ENCODE data around the gene BRSK2. TPM values are rescaled to one million over a fixed set of nuclear protein-coding genes. Genes with fewer than 3 reads are reported as not detected.

Gene BRSK2
- total RNA-seq, 1 donor from 2014 or later = 0.62 TPM

GRCh38 chr11:1440066-1440465 is 50.3 kb downstream of the BRSK2 start:
- Histone ChIP-seq H3K4me3 (no peak overlapping the region), H3K9me3 (no peaks in the 10 kb centered on the region), H3K27me3 (ENCODE audit: low read depth) (peaks cover 46% of the 10 kb centered on the region), H3K27ac (no peak overlapping the region), H3K4me1 (no peaks in the 10 kb centered on the region), H3K36me3 (no peaks in the 10 kb centered on the region)
- ATAC-seq (no peak), DNase-seq (no peak)
- no peak for TF ChIP-seq CTCF (IDR thresholded peaks at IDR 0.05)
- intact Hi-C loops (cut with DNase I) = no loop called here

GRCh38 chr11:1440496-1440895 is 50.8 kb downstream of the BRSK2 start:
- Histone ChIP-seq H3K9me3 (no peaks in the 10 kb centered on the region), H3K36me3 (no peaks in the 10 kb centered on the region), H3K27me3 (ENCODE audit: low read depth) (peaks cover 46% of the 10 kb centered on the region), H3K27ac (no peak overlapping the region), H3K4me3 (no peak overlapping the region), H3K4me1 (no peaks in the 10 kb centered on the region)
- no peak for TF ChIP-seq CTCF (IDR thresholded peaks at IDR 0.05)
- ATAC-seq (no peak), DNase-seq (no peak)
- intact Hi-C loops (cut with DNase I) = no loop called here

- Histone ChIP-seq H3K4me3 (no peak overlapping the region), H3K27ac (no peak overlapping the region), H3K4me1 (no peaks in the 10 kb centered on the region), H3K36me3 (no peaks in the 10 kb centered on the region), H3K9me3 (no peaks in the 10 kb centered on the region), H3K27me3 (ENCODE audit: low read depth) (peaks cover 39% of the 10 kb centered on the region)
- intact Hi-C loops (cut with DNase I) = no loop called here
- DNase-seq = no peak
- no peak for ATAC-seq
- TF ChIP-seq CTCF (IDR thresholded peaks at IDR 0.05) = no peak
Measured at GRCh38 chr11:1442163-1442562, 52.4 kb downstream of the BRSK2 start.

GRCh38 chr11:1442807-1443366 is 53.2 kb downstream of the BRSK2 start:
- no peaks in the 10 kb centered on the region for H3K36me3 ChIP-seq
- H3K27me3 ChIP-seq (ENCODE audit: low read depth) = peaks cover 43% of the 10 kb centered on the region
- intact Hi-C loops (cut with DNase I) = no loop called here
- H3K27ac ChIP-seq = no peak overlapping the region
- TF ChIP-seq CTCF (IDR thresholded peaks at IDR 0.05) = no peak
- no peak overlapping the region for H3K4me3 ChIP-seq
- no peaks in the 10 kb centered on the region for H3K9me3 ChIP-seq
- ATAC-seq (no peak), DNase-seq (no peak)
- H3K4me1 ChIP-seq = no peaks in the 10 kb centered on the region

GRCh38 chr11:1443737-1444136 is 54.0 kb downstream of the BRSK2 start:
- TF ChIP-seq CTCF (IDR thresholded peaks at IDR 0.05) = no peak
- Histone ChIP-seq H3K9me3 (no peaks in the 10 kb centered on the region), H3K4me3 (no peak overlapping the region), H3K4me1 (no peaks in the 10 kb centered on the region), H3K36me3 (no peaks in the 10 kb centered on the region), H3K27ac (no peak overlapping the region), H3K27me3 (ENCODE audit: low read depth) (peaks cover 49% of the 10 kb centered on the region)
- intact Hi-C loops (cut with DNase I) = no loop called here
- ATAC-seq (no peak), DNase-seq (no peak)

- H3K27me3 ChIP-seq (ENCODE audit: low read depth) = peaks cover 50% of the 10 kb centered on the region
Measured at GRCh38 chr11:1444321-1444720, 54.6 kb downstream of the BRSK2 start.

More at GRCh38 chr11:1444321-1444720, 54.6 kb downstream of the BRSK2 start:
- Histone ChIP-seq H3K27ac (no peak overlapping the region), H3K4me3 (no peak overlapping the region), H3K9me3 (no peaks in the 10 kb centered on the region), H3K36me3 (no peaks in the 10 kb centered on the region), H3K4me1 (no peaks in the 10 kb centered on the region)
- no peak for TF ChIP-seq CTCF (IDR thresholded peaks at IDR 0.05)
- ATAC-seq = no peak
- intact Hi-C loops (cut with DNase I) = no loop called here
- no peak for DNase-seq
